Omental fat pad (tissue), 4 donors: ENCODE measurements around the gene AHCYL1. TPM values are rescaled to one million over a fixed set of nuclear protein-coding genes. Genes with fewer than 3 reads are reported as not detected.

Experiments used
- ATAC-seq: fragments of 150-250 bp; one replicate; pipeline ENCODE4 v1.9.1; 2016; ENCODE audit warnings: mild to moderate bottlenecking, moderate library complexity; ENCODE audit not compliant: low FRiP score
- DNase-seq: peaks from one replicate; pipeline ENCODE4 v3.0.0-alpha.2; 2019; ENCODE audit warnings: low spot score
- CTCF ChIP-seq, 3 donors: fragments of 450-650 bp; IDR thresholded peaks; one replicate each; pipeline ENCODE4 v1.5.1; 2016 to 2017; ENCODE audit warnings: antibody characterized with exemption in 3 of 3, mild to moderate bottlenecking in 3 of 3, moderate library complexity in 2 of 3
- total RNA-seq, 4 donors: library from RNA; depleted of rRNA; stranded (reverse); fragments of >200 nt; gene quantifications; one replicate each; pipeline ENCODE4 v1.1.0, GENCODE V29; 2016

Gene AHCYL1
- total RNA-seq, 4 donors from 2014 or later = 76.0 to 107 (median 95.8) TPM

GRCh38 chr1:109975718-109976117, 8.8 kb upstream of the AHCYL1 start:
- no peak for TF ChIP-seq CTCF (IDR thresholded peaks at IDR 0.05)
- ATAC-seq = peak; percentile 72
- DNase-seq = no peak

- DNase-seq = no peak
- TF ChIP-seq CTCF (IDR thresholded peaks at IDR 0.05) = no peak
- ATAC-seq = no peak
Measured at GRCh38 chr1:109976762-109977161, 7.8 kb upstream of the AHCYL1 start.

- DNase-seq (no peak), ATAC-seq (no peak)
- TF ChIP-seq CTCF (IDR thresholded peaks at IDR 0.05) = no peak
Measured at GRCh38 chr1:109977225-109977624, 7.3 kb upstream of the AHCYL1 start.

GRCh38 chr1:109977657-109978378, 6.7 kb upstream of the AHCYL1 start:
- ATAC-seq (no peak), DNase-seq (no peak)

GRCh38 chr1:109978761-109979488, 5.6 kb upstream of the AHCYL1 start:
- TF ChIP-seq CTCF (IDR thresholded peaks at IDR 0.05) = no peak
- ATAC-seq = no peak

More at GRCh38 chr1:109977657-109978378, 6.7 kb upstream of the AHCYL1 start:
- no peak for TF ChIP-seq CTCF (IDR thresholded peaks at IDR 0.05)

GRCh38 chr1:109979489-109980091, 5.0 kb upstream of the AHCYL1 start:
- TF ChIP-seq CTCF (IDR thresholded peaks at IDR 0.05) = no peak
- ATAC-seq = peak; percentile 36
- no peak for DNase-seq

More at GRCh38 chr1:109978761-109979488, 5.6 kb upstream of the AHCYL1 start:
- DNase-seq = no peak
